HG02885 (cell line): ENCODE measurements around the gene UBR7.
"Not testable (repeated sequence)": the region's sequence is repeated elsewhere in the genome, so short reads cannot be mapped to it uniquely, and the experiment has no call there.

Experiments
- ATAC-seq: cut with Tn5 transposase; IDR thresholded peaks from one replicate; pipeline ENCODE4 v1.9.1; 2021; ENCODE audit warnings: mild to moderate bottlenecking; ENCODE audit not compliant: unreplicated experiment, poor library complexity

UBR7 gene

DNA sequence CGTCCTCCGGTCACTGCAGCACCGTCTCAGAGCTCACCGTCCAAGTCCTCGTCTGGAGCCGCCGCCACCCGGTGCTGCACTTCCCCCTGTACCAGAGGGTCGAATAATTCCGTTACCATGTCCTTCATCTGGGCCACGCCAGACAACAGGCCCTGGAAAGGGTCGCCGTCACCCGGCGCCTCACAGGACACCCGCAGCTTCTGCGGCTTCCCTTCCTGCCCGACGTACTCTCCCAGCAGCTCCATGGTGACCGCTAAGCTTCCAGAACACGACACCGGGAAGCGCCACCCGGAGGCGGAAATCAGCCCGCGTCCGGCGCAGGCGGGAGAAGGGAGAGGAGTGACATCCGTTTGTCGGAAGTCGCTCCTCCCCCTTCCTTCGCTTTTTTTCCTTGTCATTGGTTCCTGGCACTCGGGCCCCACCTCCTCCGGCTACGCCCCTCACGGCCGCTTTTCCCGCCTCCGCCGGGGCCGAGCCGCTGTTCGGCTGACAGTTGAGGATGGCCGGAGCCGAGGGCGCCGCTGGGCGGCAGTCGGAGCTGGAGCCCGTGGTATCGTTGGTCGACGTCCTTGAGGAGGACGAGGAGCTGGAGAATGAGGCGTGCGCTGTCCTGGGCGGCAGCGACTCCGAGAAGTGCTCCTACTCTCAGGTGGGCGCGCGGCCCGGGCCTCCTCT is at the start of gene UBR7, which contains the start of gene GON7:
TSS of gene UBR7 (plus strand) at position 464 of the 675 bp plus-strand sequence. CDS start at position 500, 36 bp downstream.
TSS of gene GON7 (minus strand) at position 273 of the 675 bp plus-strand sequence. CDS start at position 245, 28 bp downstream.
- peak; percentile 86 for ATAC-seq

GRCh38 chr14:93158349-93158748 is 48.7 kb upstream of the UBR7 start:
- ATAC-seq = not testable (repeated sequence)

DNA sequence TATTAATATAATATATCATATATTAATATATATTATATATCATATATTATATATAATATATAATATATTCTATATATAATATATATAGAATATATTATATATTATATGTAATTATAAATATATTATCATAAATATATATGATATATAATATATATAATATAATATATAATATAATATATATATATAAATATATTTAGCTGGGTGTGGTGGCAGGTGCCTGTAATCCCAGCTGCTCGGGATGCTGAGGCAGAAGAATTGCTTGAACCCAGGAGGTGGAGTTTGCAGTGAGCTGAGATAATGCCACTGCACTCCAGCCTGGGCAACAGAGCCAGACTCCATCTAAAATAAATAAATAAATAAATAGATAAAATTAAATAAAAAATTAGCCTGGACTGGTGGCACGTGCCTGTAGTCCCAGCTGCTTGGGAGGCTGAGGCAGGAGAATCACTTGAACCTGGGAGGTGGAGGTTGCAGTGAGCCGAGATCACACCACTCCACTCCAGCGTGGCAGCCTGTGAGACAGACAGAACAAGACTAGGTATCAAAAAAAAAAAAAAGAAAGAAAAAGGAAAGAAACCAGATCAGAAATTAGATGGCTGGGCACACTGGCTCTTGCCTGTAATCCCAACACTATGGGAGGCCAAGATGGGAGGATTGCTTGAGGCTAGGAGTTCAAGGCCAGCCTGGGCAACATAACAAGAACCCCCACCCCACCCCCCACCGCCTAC is 47.3 kb upstream of the UBR7 start:
- ATAC-seq = not testable (repeated sequence)

DNA sequence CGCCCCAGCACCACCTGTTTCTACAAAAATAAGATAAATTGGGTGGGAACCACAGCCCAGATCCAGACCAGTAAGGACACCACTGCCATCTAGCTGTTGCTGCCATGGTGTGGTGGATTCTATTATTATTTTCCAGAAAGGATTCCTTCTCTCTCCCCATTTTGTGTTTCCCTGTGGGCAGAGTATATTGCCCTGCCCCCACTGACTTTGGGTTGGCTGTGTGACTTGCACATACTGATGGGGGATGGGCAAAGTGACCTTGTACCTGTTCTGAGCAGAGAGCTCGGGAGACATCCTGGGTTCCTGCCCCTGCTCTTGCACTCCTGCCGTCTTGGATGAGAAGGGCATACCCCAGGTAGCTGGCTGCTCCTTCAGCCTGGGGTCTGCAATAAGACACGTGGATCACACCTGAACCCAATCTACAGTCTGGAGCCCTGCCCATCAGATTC is 46.7 kb upstream of the UBR7 start:
- ATAC-seq = no peak

- no peak for ATAC-seq
Observed at GRCh38 chr14:93161411-93161940, 45.6 kb upstream of the UBR7 start.

DNA sequence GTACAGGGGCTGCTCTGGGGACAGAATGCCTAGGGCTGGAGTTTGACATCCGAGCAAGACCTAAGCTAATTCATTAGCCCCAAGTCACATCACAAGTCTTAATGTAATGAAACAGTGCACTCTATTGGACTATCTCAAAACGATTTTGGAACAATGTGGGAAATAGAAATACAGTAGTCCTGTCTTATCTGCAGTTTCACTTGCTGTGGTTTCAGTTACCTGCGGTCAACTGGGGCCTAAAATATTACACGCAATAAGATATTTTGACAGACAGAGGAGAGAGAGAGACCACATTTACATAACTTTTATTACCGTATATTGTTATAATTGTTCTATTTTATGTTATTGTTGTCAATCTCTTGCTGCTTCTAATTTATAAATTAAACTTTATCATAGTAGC is 43.5 kb upstream of the UBR7 start:
- ATAC-seq = no peak

GRCh38 chr14:93165271-93166265 is 41.5 kb upstream of the UBR7 start:
- not testable (repeated sequence) for ATAC-seq

GRCh38 chr14:93168610-93169009 is 38.4 kb upstream of the UBR7 start:
- ATAC-seq = not testable (repeated sequence)

GRCh38 chr14:93169619-93170018 is 37.4 kb upstream of the UBR7 start:
- not testable (repeated sequence) for ATAC-seq

GRCh38 chr14:93170141-93170540 is 36.9 kb upstream of the UBR7 start:
- ATAC-seq = not testable (repeated sequence)

DNA sequence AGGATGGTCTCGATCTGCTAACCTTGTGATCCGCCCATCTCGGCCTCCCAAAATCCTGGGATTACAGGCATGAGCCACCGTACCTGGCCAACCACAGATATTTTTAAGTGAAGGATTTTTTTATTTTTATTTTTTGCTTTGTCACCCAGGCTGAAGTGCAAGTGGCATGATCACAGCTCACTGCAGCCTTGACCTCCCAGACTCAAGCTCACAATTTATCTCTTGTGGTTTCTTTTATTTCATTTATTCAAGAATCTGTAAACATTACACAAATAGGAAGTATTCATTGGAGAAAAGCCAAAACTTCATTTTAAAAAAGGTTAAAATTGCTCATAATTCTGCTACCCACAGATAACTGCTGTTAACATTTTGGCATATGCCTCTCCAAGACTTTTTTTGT is 35.7 kb upstream of the UBR7 start:
- ATAC-seq = no peak

- ATAC-seq = no peak
Observed at GRCh38 chr14:93173943-93174395, 33.1 kb upstream of the UBR7 start.

GRCh38 chr14:93174731-93175130 is 32.3 kb upstream of the UBR7 start:
- not testable (repeated sequence) for ATAC-seq

DNA sequence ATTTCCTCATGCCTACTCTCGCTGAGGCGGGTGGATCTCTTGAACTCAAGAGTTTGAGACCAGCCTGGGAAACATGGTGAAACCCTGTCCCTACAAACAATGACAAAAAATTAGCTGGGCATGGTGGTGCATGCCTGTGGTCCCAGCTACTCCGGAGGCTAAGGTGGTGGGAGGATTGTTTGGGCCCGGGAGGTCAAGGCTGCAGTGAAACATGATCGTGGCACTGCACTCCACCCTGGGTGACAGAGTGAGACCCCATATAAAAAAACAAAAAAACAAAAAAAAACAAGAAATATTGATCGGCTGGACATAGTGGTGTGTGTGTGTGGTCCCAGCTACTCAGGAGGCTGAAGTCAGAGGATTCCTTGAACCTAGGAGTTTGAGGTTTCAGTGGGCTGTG is 31.6 kb upstream of the UBR7 start:
- no peak for ATAC-seq

DNA sequence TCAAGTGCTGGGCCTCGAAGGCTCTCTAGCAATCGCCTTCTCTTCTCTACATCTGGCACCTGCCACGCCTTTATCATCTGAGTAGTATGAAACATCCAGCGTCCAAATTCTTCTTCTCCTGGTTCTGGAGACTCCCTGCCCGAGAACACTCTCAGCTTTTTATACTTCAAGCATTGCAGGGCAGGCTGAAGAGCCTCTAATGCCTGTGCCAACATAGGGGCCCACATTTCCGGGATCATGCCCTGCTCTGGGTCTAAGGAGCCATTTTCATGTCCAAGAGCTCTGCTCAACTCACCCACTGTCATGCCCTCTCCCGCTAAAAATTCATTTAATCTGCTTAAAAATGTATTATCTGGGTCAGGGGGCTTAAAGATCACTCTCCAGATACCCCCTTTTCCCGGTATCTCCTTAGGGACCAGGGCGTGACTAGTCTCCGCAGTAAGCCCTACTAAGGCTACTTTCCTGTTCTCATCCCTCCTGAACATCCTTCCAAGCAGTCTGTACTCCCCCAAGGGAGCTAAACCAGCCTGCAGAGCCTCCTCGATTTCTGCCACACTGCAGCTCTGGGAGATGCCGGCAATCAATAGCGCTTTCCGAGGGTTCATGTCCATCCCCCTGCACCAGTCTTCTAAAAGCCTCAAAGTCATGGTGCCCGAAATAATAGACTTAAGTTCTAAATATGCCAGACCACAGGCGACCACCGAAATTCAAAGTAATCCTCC is 23.3 kb upstream of the UBR7 start:
- no peak for ATAC-seq

GRCh38 chr14:93184391-93185348 is 22.4 kb upstream of the UBR7 start, which contains the start of the genes LYSET and MOAP1:
TSS of gene LYSET (plus strand) at chr14:93185317. CDS start at chr14:93185406, 89 bp downstream.
TSS of gene MOAP1 (minus strand) at chr14:93184897. CDS start at chr14:93184242, 655 bp downstream.
- peak; percentile 84 for ATAC-seq

DNA sequence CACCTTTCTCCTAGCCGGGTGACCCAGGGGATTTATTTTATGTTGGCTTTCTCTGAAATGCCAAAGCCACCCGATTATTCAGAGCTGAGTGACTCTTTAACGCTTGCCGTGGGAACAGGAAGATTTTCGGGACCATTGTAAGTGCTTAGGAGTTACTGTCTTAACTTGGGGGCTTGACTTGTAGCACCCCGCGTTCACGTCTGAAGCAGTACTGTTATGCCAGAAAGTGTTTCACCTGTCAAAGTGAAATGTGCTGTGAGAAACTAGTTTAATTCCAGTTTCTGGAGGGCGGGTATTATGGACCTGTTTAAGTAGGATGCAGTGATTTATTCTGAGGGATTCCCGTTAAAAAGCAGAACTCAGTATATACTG is 21.7 kb upstream of the UBR7 start:
- no peak for ATAC-seq

- no peak for ATAC-seq
Observed at GRCh38 chr14:93186466-93186865, 20.6 kb upstream of the UBR7 start.
